ACHN (cell line): ENCODE results near the gene MALT1.
A peak's percentile ranks its signal among the peaks of the same experiment; 100 is the strongest.
"Not testable (repeated sequence)": the region's sequence is repeated elsewhere in the genome, so short reads cannot be mapped to it uniquely, and the experiment has no call there.

Experiments
- DNase-seq: peaks from one replicate; pipeline ENCODE4 v3.0.0-alpha.2; 2015
- in situ Hi-C: cut with HindIII; loops from 2 replicates; pipeline ENCODE4 v1.10.0; 2017; ENCODE audit warnings: low sequenced_read_pairs, low pct_ligation_motif_present, low pct_unique_long_range_greater_than_20kb

The MALT1 gene

DNA sequence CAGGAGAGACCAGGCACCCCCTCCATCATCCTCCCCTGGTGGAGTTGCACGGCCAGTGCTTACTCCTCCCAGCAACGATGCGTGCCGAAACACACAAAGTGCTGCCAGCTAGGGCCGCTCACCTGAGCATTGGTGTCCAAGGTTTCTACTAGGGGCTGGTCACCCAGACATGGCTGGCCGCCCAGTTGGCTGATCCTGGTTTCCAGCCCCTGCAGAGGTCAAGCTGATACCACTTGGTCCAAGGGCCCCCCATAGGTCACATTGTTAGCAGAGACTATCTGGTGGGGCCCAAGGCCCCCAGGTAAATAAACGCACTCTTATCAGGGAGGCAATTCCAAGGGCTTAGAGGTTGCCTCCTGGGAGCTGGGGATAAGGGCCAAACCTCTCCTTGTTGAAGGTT lies 86.1 kb downstream of the MALT1 start:
- in situ Hi-C loops, DNase-seq: not testable (repeated sequence)

DNA sequence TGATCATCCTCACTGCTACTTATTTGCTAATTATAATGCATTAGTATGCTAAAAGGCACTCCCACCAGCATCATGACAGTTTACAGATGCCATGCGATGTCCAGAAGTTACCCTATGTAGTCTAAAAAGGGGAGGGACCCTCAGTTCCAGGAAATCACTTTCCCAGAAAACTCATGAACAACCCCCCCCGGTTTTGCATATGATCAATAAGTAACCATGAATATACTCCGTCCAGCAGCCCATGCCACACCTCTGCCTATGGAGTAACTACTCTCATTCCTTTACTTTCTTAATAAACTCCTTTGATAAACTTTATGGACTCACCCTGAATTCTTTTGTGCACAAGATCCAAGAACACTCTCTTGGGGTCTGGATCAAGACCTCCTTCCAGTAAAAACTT lies 86.8 kb downstream of the MALT1 start:
- in situ Hi-C loops = no loop called here

DNA sequence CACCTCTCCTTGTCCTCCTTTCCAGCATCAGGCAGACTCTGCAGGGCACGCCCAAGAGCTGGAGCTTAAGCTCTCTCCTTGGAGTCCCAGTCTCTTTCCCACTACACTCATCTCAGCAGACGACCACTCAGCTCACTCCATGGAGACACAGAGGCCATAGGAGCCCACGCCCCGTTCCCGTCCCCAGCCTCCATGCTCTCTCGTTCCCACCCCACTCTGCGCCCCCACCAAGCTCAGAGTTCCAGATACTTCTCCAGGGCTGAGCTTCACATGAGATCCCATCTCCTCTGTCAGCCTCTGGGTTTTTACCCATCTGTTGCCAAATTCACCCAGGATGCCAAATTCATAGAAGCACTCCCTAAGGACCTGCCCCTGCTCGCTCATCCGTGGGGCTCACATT lies 87.3 kb downstream of the MALT1 start:
- no peak for DNase-seq
- in situ Hi-C loops = no loop called here

More for the DNA sequence above, 86.8 kb downstream of the MALT1 start:
- no peak for DNase-seq

DNA sequence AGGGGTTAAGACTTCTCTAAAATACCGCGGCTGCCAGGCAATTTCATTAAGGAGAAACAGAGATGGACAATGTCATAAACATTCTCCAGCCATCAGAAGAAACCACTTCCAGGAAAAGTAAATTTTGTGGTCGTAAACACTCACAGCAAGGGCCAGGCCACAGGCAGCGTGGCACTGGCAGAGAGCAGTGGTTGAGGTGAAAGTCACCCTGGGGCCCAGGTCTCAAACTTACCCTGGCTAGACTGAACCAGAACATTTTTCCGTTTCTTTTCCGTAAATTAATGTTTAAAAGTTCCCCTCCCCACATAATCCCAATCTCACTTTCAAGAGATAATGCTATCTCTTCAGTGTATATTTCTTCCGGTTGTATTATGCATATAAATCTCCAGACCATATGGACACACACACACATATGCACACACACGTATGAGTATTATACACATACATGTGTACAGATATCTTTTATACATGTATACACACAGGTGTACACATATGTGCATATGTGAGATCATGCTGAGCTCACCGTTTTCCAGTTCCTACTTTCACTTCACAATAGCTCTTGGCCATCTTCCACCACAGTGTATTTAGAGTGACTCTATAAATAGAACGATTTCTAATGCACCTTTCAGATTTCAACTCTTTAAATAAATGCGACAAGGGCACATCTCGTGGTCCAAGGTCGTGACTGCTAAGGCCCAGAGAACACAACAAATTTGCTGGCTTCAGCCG lies 90.1 kb downstream of the MALT1 start:
- in situ Hi-C loops = no loop called here
- DNase-seq = no peak

DNA sequence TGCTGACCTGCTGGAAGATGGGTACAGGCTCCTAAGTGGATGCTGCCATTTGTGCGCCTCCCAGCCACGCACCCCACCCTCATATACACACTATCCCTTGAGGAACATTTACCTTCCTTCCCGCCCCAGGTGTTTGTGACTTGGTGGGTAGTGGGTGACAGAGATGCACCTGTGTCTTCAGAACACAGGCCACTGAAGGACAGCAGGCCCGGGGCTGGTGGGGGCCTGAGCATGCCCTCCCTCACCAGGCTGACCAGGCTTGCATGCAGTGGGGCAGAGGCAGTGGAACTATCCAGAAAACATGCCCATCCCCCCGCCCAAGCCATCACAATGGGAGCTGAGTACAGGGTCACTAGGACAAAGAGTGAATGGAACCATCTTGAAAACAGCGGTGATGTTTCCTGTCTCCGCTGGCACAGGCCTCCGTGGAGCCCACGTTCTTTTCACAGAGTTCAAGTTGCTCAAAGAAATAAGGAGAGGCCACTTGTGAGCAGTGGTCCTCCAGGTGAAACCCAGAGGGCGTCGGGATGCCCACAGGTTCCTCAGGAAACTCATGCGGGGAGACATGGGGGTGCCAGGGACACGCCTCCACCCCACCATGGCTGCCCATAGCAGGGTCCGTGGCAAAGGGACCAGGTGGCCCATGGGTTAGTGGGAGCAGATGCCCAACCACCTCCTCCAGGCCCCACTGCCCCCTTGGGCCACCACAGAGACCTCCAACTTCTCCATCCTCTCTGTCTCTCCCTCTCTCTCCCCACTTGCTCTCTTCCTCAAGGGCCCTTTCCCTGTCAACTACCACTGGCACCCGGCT lies 90.9 kb downstream of the MALT1 start:
- in situ Hi-C loops = no loop called here
- no peak for DNase-seq

DNA sequence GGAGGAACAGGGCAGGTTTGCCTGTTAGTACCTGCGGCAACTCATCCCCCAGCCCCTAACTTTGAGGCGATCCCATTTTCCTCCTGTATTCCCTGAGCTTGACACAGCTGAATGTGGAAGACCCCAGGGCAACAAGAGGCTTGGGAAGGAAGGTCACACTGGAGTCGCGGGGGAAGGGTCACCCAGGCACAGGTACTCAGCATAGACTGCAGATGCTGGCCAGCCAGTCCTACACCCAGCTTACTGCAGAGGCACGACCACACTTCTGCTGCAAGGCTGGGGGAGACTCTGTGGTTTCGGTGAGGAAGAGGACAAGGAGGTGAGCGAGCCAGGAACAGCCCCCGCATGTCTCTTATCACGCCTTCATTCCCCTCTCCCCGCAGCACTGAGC lies 91.5 kb downstream of the MALT1 start:
- DNase-seq = no peak
- in situ Hi-C loops = no loop called here

DNA sequence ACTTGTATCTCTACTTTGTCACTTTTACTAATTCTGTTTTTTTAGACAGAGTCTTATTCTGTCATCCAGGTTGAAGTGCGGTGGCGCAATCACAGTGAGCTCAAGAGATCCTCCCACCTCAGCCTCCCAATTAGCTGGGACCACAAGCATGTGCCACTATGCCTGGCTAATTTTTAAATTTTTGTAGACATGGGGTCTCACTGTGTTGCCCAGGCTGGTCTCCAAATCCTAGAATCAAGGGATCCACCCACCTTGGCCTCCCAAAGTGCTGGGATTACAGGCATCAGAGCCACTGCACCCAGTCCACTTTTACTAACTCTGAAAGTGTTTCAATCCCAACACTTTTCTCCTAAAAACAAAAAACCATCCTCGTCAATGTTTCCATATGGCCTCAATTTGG lies 94.9 kb downstream of the MALT1 start:
- no peak for DNase-seq
- in situ Hi-C loops = no loop called here

DNA sequence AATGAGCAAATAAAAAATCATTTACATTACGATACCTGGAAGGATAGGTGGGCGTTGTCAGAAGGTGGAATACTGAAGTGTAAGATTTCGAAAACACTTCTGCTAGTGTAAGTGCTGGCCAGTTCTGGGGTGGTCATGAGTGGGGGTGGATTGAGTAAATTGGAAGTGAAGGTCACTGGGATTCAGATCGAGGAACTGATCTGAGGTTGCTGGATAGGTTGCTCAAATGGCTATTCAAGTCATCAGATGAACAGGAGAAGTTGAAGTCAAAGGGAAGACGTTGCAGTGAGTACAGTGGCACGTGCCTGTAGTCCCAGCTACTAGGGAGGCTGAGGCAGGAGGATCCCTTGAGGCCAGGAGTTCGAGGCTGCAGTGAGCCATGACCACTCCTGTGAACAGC lies 95.7 kb downstream of the MALT1 start:
- no peak for DNase-seq
- in situ Hi-C loops = no loop called here

DNA sequence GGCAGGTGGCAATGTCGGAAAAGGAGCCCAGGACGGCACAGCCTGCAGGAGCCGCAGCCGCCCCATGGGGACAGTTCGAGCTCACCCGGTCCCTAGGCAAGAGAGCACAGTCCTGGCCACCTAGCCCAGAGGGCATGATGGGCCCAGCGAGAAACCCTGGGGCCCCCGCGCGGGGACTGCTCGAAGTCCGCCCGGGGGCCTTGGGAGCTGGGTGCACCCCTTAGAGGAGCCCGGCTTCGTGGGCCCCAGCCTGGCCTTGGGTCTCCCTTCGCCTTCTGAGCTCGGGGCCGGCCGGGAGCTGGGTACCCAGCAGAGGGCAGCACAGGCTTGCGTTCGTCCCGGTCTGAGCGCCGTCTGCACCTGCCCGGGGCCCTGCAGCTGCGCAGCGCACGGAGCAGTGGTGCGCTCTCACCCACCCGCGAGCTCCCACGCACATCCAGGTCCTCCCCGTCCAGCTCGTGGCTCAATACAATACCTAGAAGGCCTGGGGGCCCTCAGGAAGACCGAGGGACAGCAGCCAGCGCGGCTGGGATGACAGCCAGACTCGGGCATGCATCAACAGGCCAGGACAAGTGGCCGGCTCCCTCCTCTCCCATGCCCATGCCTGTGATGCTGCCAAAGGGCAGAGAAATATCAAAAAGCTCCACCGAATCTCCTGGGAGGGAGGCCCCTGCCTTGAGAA lies 97.2 kb downstream of the MALT1 start:
- in situ Hi-C loops = no loop called here
- DNase-seq = peak; percentile 61

DNA sequence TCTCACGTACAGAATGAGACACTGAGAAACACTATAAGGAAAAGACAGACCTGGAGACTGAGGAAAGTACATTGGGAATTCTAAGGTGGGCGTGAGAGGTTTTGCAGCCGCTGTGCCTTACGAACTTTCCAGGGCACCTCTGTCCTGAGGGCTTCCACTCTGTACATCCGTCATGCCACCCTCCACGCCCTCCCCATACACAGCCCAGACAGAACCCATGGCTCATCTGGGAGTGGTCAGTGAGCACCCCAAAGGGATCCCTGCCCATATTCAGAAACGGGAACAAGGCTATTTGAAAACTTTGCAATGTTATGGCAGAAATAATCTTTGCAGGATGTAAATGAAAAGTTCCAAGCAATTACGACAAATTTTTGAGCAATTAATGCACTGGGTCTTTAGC lies 98.1 kb downstream of the MALT1 start:
- no peak for DNase-seq
- in situ Hi-C loops = no loop called here

DNA sequence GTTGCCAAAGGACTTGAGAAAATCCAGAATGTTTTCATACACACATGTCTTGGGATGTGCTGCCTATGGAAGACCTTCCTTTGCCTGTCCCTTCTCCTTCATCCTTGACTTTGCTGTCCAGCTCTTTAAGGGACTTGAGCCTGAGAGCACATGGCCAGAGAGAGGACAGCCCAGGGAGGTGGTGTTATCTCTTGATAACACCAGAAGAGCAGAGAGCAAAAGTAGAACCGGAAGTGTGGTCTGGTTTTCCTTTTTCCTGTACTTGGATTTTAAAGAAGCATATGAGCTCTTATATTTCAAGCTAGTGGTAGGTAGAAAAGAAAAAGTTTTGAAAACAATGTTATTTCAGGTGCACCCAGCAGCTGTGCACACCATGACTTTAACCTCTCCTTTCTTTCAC lies 99.3 kb downstream of the MALT1 start:
- in situ Hi-C loops = no loop called here
- DNase-seq = no peak

DNA sequence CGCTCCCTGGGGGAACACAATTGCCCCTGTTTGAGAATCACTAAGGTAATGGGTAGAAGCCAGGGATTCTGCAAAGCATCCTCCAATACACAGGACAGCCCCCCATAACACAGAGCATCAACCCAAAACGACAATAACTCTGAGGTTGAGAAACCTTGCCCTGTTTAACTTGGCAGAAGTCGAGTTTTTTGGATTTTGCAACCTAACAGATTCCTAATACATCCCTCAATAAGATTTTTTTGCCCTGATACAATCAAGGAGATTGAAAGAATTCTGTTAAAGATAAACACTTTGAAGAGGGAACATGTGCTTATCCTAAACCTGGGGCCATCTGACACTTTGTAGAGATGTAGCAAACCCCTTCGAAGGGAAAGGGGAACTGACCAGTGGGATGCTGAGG lies 100.9 kb downstream of the MALT1 start:
- DNase-seq = no peak
- in situ Hi-C loops = no loop called here

DNA sequence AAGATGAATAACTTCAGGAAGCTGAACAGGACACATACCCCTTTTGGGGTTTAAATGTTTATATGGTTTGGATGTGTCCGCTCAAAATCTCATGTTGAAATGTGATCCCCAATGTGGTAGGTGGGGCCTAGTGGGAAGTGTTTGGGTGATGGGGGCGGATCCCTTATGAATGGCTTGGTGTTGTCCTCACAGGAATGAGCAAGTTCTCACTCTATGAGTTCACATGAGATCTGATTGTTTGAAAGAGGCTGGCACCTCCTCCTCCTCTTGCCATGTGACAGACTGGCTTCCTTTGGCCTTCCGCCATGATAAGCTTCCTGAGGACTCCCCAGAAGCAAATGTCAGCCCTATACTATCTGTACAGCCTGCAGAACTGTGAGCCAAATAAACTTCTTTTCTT lies 104.8 kb downstream of the MALT1 start:
- in situ Hi-C loops = loop anchor here (25.0 kb wide), 1 partner anchor 286 kb away; no protein-coding TSS in a partner anchor
- no peak for DNase-seq

DNA sequence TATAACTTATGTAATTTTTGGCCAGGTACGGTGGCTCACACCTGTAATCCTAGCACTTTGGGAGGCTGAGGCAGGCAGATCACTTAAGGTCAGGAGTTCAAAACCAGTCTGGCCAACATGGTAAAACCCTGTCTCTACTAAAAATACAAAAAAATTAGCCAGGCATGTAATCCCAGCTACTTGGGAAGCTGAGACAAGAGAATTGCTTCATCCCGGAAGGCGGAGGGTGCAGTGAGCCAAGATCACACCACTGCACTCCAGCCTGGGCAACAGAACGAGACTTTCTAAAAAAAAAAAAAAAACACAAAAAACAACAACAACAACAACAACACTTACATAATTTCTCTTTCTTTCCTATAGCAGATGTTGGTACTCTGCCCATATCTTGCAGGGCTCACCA lies 105.3 kb downstream of the MALT1 start:
- not testable (repeated sequence) for DNase-seq
- in situ Hi-C loops = loop anchor here (25.0 kb wide), 1 partner anchor 286 kb away; no protein-coding TSS in a partner anchor

DNA sequence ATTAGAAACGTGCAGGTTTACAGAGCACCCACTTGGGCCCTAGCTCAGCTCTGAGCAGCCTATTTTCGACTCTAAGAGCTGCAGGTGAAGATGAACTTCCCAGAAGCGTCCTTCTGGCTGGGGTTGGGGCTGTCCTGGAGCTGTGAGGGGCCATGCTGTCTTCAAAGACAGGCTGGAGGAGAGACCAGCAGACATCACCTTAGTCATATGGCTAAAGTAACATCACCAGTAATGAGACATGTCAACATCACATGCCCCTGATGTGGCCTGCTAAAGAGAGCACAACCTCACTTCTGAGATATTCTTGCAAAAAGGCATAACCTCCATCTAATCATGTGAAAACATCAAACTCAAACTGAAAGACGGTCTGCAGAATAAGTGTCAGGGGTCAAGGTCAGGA lies 106.2 kb downstream of the MALT1 start:
- no peak for DNase-seq
- in situ Hi-C loops = loop anchor here (25.0 kb wide), 1 partner anchor 285 kb away; no protein-coding TSS in a partner anchor

DNA sequence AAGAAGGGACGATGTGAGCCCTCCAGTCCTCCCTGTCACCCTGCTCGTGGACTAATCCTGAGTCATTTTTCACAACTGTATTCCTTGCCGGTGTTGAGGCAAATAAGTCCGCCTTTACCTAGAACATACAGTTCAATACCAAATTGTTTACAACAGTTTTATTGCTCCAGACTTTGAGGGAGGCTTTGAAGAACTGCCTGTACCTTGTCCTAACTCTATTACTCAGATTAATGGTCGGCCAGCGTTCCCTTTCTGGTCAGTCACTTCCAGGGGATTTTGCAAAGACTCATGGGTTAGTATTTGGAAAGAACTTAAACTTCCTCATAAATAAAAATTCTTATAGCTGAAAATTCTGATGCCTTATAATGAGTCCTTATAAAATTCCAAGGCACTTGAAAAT lies 108.3 kb downstream of the MALT1 start:
- in situ Hi-C loops = loop anchor here (25.0 kb wide), 1 partner anchor 283 kb away; no protein-coding TSS in a partner anchor
- no peak for DNase-seq

DNA sequence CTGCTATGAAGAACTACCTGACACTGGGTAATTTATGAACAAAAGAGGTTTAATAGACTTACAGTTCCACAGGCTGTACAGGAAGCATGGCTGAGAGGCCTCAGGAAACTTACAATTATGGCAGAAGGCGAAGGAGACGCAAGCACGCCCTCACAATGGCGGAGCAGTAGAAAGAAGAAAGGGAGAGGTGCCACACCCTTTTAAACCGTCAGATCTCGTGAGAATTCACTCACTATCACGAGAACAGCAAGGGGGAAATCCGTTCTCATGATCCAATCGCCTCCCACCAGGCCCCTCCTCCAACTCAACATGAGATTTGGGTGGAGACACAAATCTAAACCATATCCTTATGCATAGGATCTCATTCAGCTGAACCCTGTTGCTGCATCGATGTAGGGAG lies 108.8 kb downstream of the MALT1 start:
- in situ Hi-C loops = loop anchor here (25.0 kb wide), 1 partner anchor 282 kb away; no protein-coding TSS in a partner anchor
- no peak for DNase-seq

DNA sequence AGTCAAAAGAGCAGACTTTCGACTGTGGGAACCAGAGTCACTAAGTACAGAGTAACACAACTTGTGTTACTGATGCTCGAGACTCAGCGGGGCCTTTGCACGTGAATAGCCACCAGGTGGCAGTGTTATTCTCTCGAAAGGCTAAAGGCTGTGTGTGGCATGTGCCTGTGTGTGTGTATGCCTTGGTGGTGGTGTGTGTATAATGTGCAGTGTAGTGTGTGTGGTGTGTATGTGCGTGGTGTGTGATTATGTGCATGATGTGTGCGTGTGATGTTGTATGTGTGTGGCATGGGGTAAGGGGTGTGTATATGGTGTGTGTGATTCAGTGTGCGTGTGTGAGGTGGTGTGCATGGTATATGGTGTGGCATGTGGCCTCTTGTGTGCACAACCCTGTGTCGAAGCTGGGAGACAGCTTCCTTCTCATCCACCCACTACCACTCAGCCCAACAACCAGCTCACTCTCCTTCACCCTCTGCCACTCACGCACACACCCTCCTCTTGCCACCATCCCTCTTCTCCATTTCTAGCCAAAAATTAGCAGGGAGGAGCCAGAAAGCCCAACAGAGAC lies 110.4 kb downstream of the MALT1 start:
- DNase-seq = peak; percentile 68
- in situ Hi-C loops = loop anchor here (25.0 kb wide), 1 partner anchor 281 kb away; no protein-coding TSS in a partner anchor
